GM13976 (cell line): Measurements from ENCODE around the gene ARHGEF5.

ENCODE experiments used
- DNase-seq: peaks from one replicate; pipeline ENCODE4 v3.0.0; 2012; ENCODE audit warnings: low spot score
- in situ Hi-C: fragments of 300-500 bp; cut with MboI; formaldehyde crosslinking; loops from one replicate; pipeline ENCODE4 v1.12.0; 2022; ENCODE audit warnings: low sequenced_read_pairs, mixed read lengths, inconsistent platforms; ENCODE audit not compliant: unreplicated experiment
- TF ChIP-seq, protein P1 (sequence below): IDR thresholded peaks from 2 replicates; pipeline ENCODE4 v1.5.1; 2012; ENCODE audit warnings: borderline replicate concordance, mild to moderate bottlenecking; ENCODE audit not compliant: insufficient read depth; ENCODE audit errors: extremely low read depth, missing control alignments, control extremely low read depth

ARHGEF5 gene

DNA sequence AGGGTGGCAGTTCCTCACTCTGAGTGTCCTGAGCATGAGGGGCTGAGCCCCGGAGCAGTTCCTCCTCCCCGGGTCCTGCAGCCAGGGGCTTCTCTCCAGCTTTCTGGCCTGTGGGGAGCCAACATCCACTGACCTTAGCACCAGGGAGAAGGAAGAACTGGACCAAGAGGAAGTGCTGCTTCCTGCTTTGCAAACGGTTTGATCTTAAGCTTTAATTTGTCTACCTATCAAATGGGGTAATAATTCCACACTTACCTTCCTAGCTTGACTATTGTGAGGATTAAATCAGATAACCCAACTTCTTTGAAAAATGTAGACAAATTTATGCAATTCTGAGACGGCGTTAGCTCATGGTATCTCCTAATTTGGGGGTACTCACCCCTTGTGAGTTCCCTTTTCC, 46.3 kb downstream of the ARHGEF5 start:
- TF ChIP-seq, protein P1, sequence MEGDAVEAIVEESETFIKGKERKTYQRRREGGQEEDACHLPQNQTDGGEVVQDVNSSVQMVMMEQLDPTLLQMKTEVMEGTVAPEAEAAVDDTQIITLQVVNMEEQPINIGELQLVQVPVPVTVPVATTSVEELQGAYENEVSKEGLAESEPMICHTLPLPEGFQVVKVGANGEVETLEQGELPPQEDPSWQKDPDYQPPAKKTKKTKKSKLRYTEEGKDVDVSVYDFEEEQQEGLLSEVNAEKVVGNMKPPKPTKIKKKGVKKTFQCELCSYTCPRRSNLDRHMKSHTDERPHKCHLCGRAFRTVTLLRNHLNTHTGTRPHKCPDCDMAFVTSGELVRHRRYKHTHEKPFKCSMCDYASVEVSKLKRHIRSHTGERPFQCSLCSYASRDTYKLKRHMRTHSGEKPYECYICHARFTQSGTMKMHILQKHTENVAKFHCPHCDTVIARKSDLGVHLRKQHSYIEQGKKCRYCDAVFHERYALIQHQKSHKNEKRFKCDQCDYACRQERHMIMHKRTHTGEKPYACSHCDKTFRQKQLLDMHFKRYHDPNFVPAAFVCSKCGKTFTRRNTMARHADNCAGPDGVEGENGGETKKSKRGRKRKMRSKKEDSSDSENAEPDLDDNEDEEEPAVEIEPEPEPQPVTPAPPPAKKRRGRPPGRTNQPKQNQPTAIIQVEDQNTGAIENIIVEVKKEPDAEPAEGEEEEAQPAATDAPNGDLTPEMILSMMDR, result no peak
- in situ Hi-C loops, result no loop called here
- DNase-seq, result no peak

GRCh38 chr7:144403102-144403501, 47.9 kb downstream of the ARHGEF5 start:
- TF ChIP-seq, protein P1, result no peak
- in situ Hi-C loops, result no loop called here
- no peak for DNase-seq

DNA sequence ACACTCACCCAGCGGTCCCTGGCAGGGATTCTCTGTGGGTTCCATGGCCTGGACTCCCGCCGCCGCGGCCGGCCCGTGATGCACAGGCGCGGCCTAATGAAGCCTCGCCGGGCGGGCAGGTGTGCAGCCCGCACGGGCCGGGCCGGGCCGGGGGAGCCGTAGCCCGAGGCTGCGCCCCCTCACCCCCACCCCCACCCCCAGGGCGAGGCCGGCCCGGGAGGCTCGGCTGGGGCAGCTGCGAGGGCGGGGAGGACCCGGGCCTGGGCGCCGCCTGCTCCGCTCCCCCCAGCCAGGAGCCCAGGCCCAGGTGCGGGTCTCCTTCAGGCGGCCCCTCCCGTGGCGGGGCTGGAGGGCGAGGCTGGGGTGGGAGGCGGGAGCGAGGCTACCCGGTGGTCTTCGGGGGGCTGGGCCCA, 48.5 kb downstream of the ARHGEF5 start, which contains the start of gene NOBOX:
Gene NOBOX (minus strand): TSS at position 45 of the 413 bp plus-strand sequence.
- TF ChIP-seq, protein P1, result no peak
- in situ Hi-C loops, result no loop called here
- no peak for DNase-seq

DNA sequence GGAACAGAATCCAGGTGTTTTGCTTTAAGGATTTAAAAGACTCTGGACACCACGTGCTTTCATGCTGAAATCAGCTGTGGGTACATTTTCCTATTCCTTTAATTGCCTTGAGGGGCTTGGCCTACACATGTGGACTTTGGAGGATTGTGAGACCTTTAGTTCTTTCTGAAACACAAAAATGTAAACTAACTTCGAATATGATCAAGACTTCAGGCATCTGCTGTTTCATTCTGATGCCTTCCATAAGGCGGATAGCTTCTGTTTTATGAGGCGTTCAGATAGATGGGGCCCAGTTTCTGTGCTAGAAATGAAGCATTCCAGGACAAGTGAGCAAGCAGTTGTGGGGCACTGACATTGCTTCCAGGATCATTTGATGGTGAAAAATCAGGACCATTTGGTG, 49.7 kb downstream of the ARHGEF5 start:
- TF ChIP-seq, protein P1, result no peak
- in situ Hi-C loops, result no loop called here
- no peak for DNase-seq

DNA sequence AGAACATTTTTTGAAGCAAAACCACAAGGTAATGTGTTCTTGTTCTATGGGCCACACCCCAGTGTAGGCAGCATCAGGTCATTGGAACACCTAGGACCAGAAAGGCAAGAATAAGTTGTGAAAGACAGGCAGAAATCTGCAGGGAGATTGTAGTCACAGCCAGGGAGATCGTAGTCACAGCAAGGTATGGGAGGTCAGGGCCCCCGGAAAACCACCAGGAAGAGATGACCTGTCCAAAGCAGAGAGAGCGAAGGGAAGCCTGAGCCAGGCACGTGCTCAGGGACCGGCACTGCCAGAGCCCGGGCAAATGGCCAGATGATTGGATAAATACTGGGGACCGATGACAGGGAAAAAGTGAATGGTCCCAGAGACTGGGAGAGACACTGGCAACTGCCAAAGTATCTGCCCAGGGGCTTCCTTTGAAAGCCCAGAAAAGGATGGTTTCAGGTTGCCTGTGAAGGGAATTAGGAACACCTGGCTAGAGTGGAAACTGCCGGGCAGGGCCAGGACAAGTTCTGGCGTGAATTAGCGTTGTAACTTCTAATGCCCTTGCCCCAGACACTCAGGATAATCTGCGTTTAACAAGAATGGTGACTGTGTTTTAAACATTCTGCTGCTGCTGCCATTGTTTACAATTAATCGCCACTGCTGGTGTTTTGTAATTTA, 52.2 kb downstream of the ARHGEF5 start:
- no peak for DNase-seq
- TF ChIP-seq, protein P1, result no peak
- in situ Hi-C loops, result no loop called here

DNA sequence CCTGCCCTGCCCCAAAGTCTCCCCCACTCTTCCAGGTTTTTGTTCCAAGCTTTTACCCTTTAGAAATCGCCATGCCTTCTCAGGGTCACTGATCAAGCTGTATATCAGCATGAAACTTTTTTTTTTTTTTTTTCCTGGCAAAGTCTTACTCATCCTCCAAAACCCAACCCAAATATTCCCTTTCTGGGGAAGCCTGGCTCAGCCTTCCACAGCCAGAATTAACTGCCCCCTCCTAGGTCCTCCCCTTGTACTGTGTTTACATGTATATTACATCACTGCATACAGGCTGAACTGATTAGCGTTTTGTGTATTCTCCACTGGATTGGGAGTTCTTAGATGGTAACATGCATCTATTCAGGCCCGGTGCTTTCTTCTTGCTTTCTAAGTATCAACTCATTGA, 52.9 kb downstream of the ARHGEF5 start:
- TF ChIP-seq, protein P1, result no peak
- in situ Hi-C loops, result no loop called here
- no peak for DNase-seq

GRCh38 chr7:144410441-144410840, 55.2 kb downstream of the ARHGEF5 start:
- TF ChIP-seq, protein P1, result no peak
- in situ Hi-C loops, result no loop called here
- DNase-seq, result no peak
